CD4-positive, alpha-beta memory T cell (primary cell): ENCODE measurements around the gene ZNF600. TPM values are rescaled to one million over a fixed set of nuclear protein-coding genes. Genes with fewer than 3 reads are reported as not detected.
A peak's percentile ranks its signal among the peaks of the same experiment; 100 is the strongest.
"Not testable (repeated sequence)": the region's sequence is repeated elsewhere in the genome, so short reads cannot be mapped to it uniquely, and the experiment has no call there.

Experiments used
- CTCF ChIA-PET: fragments of 350-600 bp; sonication (Branson Sonifier 250); formaldehyde crosslinking; loops from one replicate; lab custom pipeline; 2021; ENCODE audit warnings: inconsistent platforms; ENCODE audit not compliant: partially characterized antibody; lab: Charles Lee
- POLR2A ChIA-PET: fragments of 350-600 bp; sonication (Branson Sonifier 250); formaldehyde crosslinking; loops from one replicate; lab custom pipeline; 2021; ENCODE audit not compliant: partially characterized antibody; lab: Charles Lee
- DNase-seq, 5 donors: peaks; one replicate each; pipeline versions ENCODE4 v3.0.0 to v3.0.0-alpha.2; 2020 to 2022; ENCODE audit warnings: mixed read lengths in 1 of 5
- H3K27ac ChIP-seq: one replicate; pipeline ENCODE4 v1.7.0; 2013; ENCODE audit warnings: low read depth, low read length
- H3K27me3 ChIP-seq: 2 replicates; pipeline ENCODE4 v1.7.0; 2013; ENCODE audit warnings: mild to moderate bottlenecking, low read length, moderate library complexity; ENCODE audit not compliant: insufficient read depth
- H3K36me3 ChIP-seq: 2 replicates; pipeline ENCODE4 v1.7.0; 2013; ENCODE audit warnings: mild to moderate bottlenecking, low read length, moderate library complexity; ENCODE audit not compliant: insufficient read depth
- H3K4me1 ChIP-seq: 2 replicates; pipeline ENCODE4 v1.7.0; 2013; ENCODE audit warnings: mild to moderate bottlenecking, low read length, moderate library complexity; ENCODE audit not compliant: insufficient read depth
- H3K4me3 ChIP-seq, 2 donors: one replicate each; pipeline ENCODE4 v1.7.0; 2013; ENCODE audit warnings: low read length in 2 of 2, mild to moderate bottlenecking in 1 of 2
- H3K9me3 ChIP-seq, 2 donors: one replicate each; pipeline ENCODE4 v1.7.0; 2013; ENCODE audit warnings: low read length in 2 of 2, control low read depth in 1 of 2; ENCODE audit not compliant: control insufficient read depth in 1 of 2
- H3K27ac Mint-ChIP-seq, 7 donors: one replicate each; pipeline ENCODE4 v1.8.0; 2020 to 2021; ENCODE audit warnings: mixed read lengths in 7 of 7, mild to moderate bottlenecking in 6 of 7, inconsistent platforms in 3 of 7, moderate library complexity in 3 of 7
- H3K27me3 Mint-ChIP-seq, 2 donors: one replicate each; pipeline ENCODE4 v1.8.0; 2020 to 2021; ENCODE audit warnings: mixed read lengths in 2 of 2
- H3K36me3 Mint-ChIP-seq, 2 donors: one replicate each; pipeline ENCODE4 v1.8.0; 2020 to 2021; ENCODE audit warnings: mixed read lengths in 2 of 2, inconsistent platforms in 1 of 2, mild to moderate bottlenecking in 1 of 2
- H3K4me1 Mint-ChIP-seq, 4 donors: one replicate each; pipeline ENCODE4 v1.8.0; 2020 to 2021; ENCODE audit warnings: mixed read lengths in 4 of 4, mild to moderate bottlenecking in 1 of 4
- H3K4me3 Mint-ChIP-seq, 8 donors: one replicate each; pipeline ENCODE4 v1.8.0; 2020 to 2021; ENCODE audit warnings: mixed read lengths in 8 of 8, mild to moderate bottlenecking in 7 of 8, moderate library complexity in 6 of 8, inconsistent platforms in 3 of 8
- H3K9me3 Mint-ChIP-seq, 8 donors: one replicate each; pipeline ENCODE4 v1.8.0; 2020 to 2021; ENCODE audit warnings: mixed read lengths in 8 of 8, mild to moderate bottlenecking in 5 of 8, inconsistent platforms in 3 of 8, moderate library complexity in 1 of 8
- intact Hi-C: fragments of 100-400 bp; cut with micrococcal nuclease; formaldehyde crosslinking; loops from one replicate; pipeline ENCODE4 v1.15.1; 2023
- polyA plus RNA-seq, 2 donors: library from polyadenylated mRNA; unstranded; fragments of 300-500 nt; fragmentation: Illumina TruSeq; gene quantifications; one replicate each; pipeline ENCODE4 v1.2.3, GENCODE V29; 2021
- total RNA-seq, 2 experiments: library from RNA; stranded (reverse); gene quantifications; one replicate each; pipeline ENCODE4 v1.2.3, GENCODE V29; 2021

The ZNF600 gene
- total and polyA plus RNA-seq, 4 experiments from 2014 or later, result 10.9 to 47.8 (median 31.7) TPM

GRCh38 chr19:52821204-52821960, 34.8 kb upstream of the ZNF600 start, which contains the start of gene ZNF28:
ZNF28 (minus strand) TSS chr19:52821633; CDS start chr19:52817958, 3,675 bp downstream.
- Mint-ChIP-seq H3K36me3 (peaks cover 25 to 28% of the 10 kb centered on the region in 2 donors), H3K9me3 (peaks cover 0 to 26% (median 7%) of the 10 kb centered on the region in 8 donors), H3K4me3 (peak within 1 kb of the TSS; percentile 89 to 97 (median 93)), H3K4me1 (peaks cover 13 to 28% (median 17%) of the 10 kb centered on the region in 4 donors), H3K27ac (peak within 1 kb of the TSS; percentile 73 to 92 (median 91))
- Histone ChIP-seq H3K27ac (peak within 1 kb of the TSS; percentile 38), H3K4me3 (peak within 1 kb of the TSS; percentile 47 to 66)
- peak; percentile 60 to 71 (median 63) for DNase-seq
- intact Hi-C loops, H3K27me3 Mint-ChIP-seq, H3K4me1 ChIP-seq, H3K9me3 ChIP-seq, POLR2A ChIA-PET, H3K27me3 ChIP-seq, H3K36me3 ChIP-seq: not testable (repeated sequence)
- CTCF ChIA-PET, result interaction anchor here (0.8 kb wide), 1 partner anchor 77 kb away, joined by 3 read pairs; no protein-coding TSS in a partner anchor

DNA sequence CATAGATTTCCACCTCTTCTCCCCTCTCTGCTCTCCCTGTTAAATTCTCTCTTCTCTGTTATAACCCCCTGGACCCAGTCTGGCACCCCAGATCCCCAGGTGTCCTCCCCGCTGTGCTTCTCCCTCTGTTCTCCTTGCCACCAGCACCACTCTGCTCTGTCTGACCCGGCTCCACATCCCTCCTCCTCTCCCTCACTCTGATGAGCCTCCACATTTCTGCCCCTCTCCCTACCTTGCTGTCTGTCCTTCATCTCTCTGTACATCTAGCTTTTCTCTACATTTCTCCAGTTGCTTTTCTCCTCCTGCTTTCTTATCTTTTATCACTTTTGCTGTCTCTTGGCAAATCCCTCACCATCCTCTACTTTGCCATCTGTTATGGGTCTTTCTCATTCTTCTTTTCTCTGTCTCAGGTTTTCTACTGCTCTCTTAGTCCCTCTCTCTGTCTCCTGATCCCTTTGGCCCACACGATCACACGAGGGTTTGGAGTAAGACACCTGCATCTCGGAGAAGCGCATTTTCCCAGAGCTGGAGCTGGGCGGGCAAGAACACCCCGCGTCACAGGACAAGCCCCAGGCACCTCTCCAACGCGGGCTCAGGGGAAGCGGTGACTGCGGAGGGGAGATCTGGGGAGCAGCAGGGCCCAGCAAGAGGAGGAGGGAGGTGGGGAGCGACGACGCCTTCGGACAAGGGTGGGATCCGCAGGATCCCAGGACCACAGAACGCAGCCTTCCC, 34.0 kb upstream of the ZNF600 start:
- H3K27me3 ChIP-seq, intact Hi-C loops, H3K4me1 ChIP-seq, POLR2A ChIA-PET, CTCF ChIA-PET, H3K27me3 Mint-ChIP-seq, H3K36me3 ChIP-seq, H3K9me3 ChIP-seq: not testable (repeated sequence)
- peaks cover 0 to 23% (median 7%) of the 10 kb centered on the region in 8 donors for H3K9me3 Mint-ChIP-seq
- DNase-seq, result peak in 4 of 5 donors; percentile 6 to 12 (median 6)
- H3K4me3 Mint-ChIP-seq, result peak overlapping the region; percentile 89 to 97 (median 93)
- Histone ChIP-seq H3K27ac (peak overlapping the region; percentile 38), H3K4me3 (peak overlapping the region; percentile 47 to 66)
- H3K4me1 Mint-ChIP-seq, result peaks cover 13 to 28% (median 17%) of the 10 kb centered on the region in 4 donors
- H3K36me3 Mint-ChIP-seq, result peaks cover 29 to 31% of the 10 kb centered on the region in 2 donors
- H3K27ac Mint-ChIP-seq, result peak overlapping the region; percentile 73 to 92 (median 91)

GRCh38 chr19:52809801-52810200, 23.2 kb upstream of the ZNF600 start:
- H3K27me3 ChIP-seq, result no peaks in the 10 kb centered on the region
- ChIA-PET CTCF (no interaction called here), POLR2A (no interaction called here)
- H3K9me3 ChIP-seq, result peaks cover 0 to 14% of the 10 kb centered on the region in 2 donors
- DNase-seq, result no peak
- Mint-ChIP-seq H3K27me3 (no peaks in the 10 kb centered on the region), H3K4me1 (no peaks in the 10 kb centered on the region), H3K9me3 (peaks cover 0 to 59% (median 50%) of the 10 kb centered on the region in 8 donors), H3K36me3 (peaks cover 52 to 71% of the 10 kb centered on the region in 2 donors), H3K4me3 (no peak overlapping the region), H3K27ac (peak overlapping the region in 1 of 7 donors; percentile 72)
- H3K4me3 ChIP-seq, result no peak overlapping the region
- peaks cover 10% of the 10 kb centered on the region for H3K36me3 ChIP-seq
- no peaks in the 10 kb centered on the region for H3K4me1 ChIP-seq
- H3K27ac ChIP-seq, result no peak overlapping the region
- intact Hi-C loops, result no loop called here

DNA sequence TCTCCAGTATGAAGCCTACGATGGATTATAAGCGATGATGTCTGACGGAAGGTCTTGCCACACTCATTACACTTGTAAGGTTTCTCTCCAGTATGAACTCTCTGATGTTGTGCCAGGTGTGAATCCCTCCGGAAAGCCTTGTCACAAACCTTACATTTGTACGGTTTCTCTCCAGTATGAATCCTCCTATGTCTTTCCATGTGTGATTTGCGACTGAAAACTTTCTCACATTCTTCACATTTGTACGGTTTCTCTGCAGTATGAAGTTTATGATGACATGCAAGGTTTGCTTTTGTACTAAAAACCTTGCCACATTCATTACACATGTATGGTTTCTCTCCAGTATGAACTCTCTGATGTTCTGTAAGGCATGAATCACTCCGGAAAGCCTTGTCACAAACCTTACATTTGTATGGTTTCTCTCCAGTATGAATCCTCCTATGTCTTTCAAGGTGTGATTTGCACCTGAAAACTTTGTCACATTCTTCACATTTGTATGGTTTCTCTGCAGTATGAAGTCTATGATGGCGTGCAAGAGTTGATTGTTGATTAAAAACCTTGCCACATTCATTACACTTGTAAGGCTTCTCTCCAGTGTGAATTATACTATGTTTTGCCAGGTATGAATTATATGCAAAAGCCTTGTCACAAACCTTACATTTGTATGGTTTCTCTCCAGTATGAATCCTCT, 13.5 kb upstream of the ZNF600 start:
- H3K27me3 ChIP-seq, DNase-seq, H3K27ac ChIP-seq, POLR2A ChIA-PET, H3K4me3 Mint-ChIP-seq, intact Hi-C loops, H3K4me1 ChIP-seq, CTCF ChIA-PET, H3K27ac Mint-ChIP-seq, H3K27me3 Mint-ChIP-seq, H3K4me1 Mint-ChIP-seq: not testable (repeated sequence)
- H3K36me3 Mint-ChIP-seq, result peaks cover 60 to 66% of the 10 kb centered on the region in 2 donors
- Histone ChIP-seq H3K9me3 (peaks cover 28 to 81% of the 10 kb centered on the region in 2 donors), H3K36me3 (peaks cover 40% of the 10 kb centered on the region), H3K4me3 (peak overlapping the region in 1 of 2 donors; percentile 16)
- peaks cover 3 to 95% (median 90%) of the 10 kb centered on the region in 8 donors for H3K9me3 Mint-ChIP-seq

DNA sequence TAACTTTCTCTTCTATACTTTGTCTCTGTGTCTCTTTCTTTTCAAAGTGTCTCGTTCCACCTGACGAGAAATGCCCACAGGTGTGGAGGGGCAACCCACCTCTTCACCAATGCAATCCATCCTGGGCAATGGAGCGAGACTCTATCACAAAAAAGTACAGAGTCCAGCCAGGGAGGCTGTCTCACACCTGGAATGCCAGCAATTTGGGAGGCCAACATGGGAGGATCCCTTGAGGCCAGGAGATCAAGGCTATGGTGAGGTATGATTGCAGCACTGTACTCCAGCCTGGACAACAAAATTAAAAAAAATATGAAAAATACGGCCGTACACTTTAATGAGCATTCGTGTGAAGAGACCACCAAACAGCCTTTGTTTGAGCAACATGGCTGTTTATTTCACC, 2.8 kb upstream of the ZNF600 start:
- Mint-ChIP-seq H3K9me3 (peaks cover 0 to 62% (median 30%) of the 10 kb centered on the region in 8 donors), H3K4me1 (peaks cover 16 to 33% (median 25%) of the 10 kb centered on the region in 4 donors), H3K27me3 (no peaks in the 10 kb centered on the region), H3K4me3 (peak overlapping the region in 4 of 8 donors; percentile 20 to 58 (median 42)), H3K27ac (no peak overlapping the region), H3K36me3 (peaks cover 6 to 19% of the 10 kb centered on the region in 2 donors)
- Histone ChIP-seq H3K9me3 (peaks cover 0 to 7% of the 10 kb centered on the region in 2 donors), H3K4me1 (peaks cover 11% of the 10 kb centered on the region), H3K4me3 (no peak overlapping the region), H3K27ac (no peak overlapping the region), H3K36me3 (no peaks in the 10 kb centered on the region), H3K27me3 (no peaks in the 10 kb centered on the region)
- intact Hi-C loops, result no loop called here
- ChIA-PET POLR2A (no interaction called here), CTCF (no interaction called here)
- no peak for DNase-seq

DNA sequence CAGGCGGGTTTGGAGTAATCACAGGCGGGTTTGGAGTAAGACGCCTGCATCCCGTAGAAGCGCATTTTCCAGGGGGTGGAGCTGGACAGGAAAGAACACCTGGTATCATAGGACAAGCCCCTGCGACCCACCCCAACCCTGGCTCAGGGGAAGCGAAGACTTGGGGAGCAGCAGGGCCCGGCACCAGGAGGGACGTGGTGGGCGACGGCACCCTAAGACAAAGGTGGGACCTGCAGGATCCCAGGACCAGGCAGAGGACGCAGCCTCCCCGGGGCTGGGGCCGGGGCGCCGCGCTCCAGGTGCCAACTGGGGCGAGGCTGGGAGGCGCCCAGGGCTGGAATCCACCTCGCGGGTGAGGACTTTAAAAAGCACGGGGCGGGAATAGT, 520 bp downstream of the ZNF600 start:
- Histone ChIP-seq H3K27ac (peak overlapping the region; percentile 51), H3K36me3 (no peaks in the 10 kb centered on the region), H3K9me3 (no peaks in the 10 kb centered on the region), H3K27me3 (no peaks in the 10 kb centered on the region), H3K4me3 (peak overlapping the region; percentile 76 to 84), H3K4me1 (peaks cover 11% of the 10 kb centered on the region)
- Mint-ChIP-seq H3K27ac (peak overlapping the region; percentile 38 to 94 (median 90)), H3K4me3 (peak overlapping the region; percentile 89 to 95 (median 93)), H3K9me3 (peaks cover 0 to 48% (median 17%) of the 10 kb centered on the region in 8 donors), H3K27me3 (no peaks in the 10 kb centered on the region), H3K36me3 (peaks cover 27% of the 10 kb centered on the region in 2 donors), H3K4me1 (peaks cover 20 to 45% (median 33%) of the 10 kb centered on the region in 4 donors)
- no peak for DNase-seq
- CTCF ChIA-PET, result no interaction called here
- intact Hi-C loops, result no loop called here
- POLR2A ChIA-PET, result no interaction called here
